ENCODE results near the gene DYNC1H1. TPM values are rescaled to one million over a fixed set of nuclear protein-coding genes. Genes with fewer than 3 reads are reported as not detected.

DYNC1H1 gene
- total RNA-seq, 1 donor from 2014 or later, result 591 TPM

DNA sequence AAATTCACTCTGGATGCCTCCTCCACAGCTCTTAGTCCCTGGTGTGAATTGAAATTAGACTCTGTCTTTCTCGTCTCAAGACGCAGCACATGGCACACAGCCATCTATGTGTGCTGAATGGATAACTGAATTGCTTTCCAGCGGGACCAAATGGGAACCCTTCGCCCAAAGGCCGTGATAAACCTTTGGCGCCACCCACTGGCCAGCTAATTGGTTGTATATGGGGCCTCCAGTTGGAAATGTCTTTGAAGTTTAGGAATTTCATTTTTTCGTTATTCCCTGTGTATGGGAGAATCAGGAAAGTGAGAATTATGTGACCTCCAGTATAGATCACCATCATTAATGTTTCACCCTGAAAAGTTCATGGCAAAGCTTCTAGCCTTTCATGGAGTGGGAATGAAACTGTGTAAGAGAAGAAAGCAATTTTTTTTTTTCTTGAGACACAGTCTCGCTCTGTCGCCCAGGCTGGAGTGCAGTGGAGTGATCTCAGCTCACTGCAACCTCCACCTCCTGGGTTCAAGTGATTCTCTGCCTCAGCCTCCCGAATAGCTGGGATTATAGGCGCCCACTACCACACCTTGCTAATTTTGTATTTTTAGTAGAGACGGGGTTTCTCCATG is 132.3 kb downstream of the DYNC1H1 start:
- H3K4me3 ChIP-seq (ENCODE audit: insufficient read depth, low read depth, low read length), result no peak overlapping the region
- H3K36me3 ChIP-seq (ENCODE audit: insufficient read depth, low read length), result no peaks in the 10 kb centered on the region
- peaks cover 21% of the 10 kb centered on the region for H3K4me1 ChIP-seq (ENCODE audit: insufficient read depth, low read length)
- Mint-ChIP-seq H3K27me3 (ENCODE audit: low read depth, unreplicated experiment) (no peaks in the 10 kb centered on the region), H3K9me3 (ENCODE audit: unreplicated experiment) (peaks cover 5% of the 10 kb centered on the region), H3K4me1 (ENCODE audit: low read depth, unreplicated experiment) (peaks cover 15% of the 10 kb centered on the region), H3K36me3 (ENCODE audit: low read depth, unreplicated experiment) (no peaks in the 10 kb centered on the region), H3K4me3 (ENCODE audit: unreplicated experiment) (peak overlapping the region; percentile 72), H3K27ac (ENCODE audit: unreplicated experiment) (peak overlapping the region; percentile 64)
- DNase-seq (ENCODE audit: low read depth) (peak; percentile 55), FAIRE-seq (no peak)
- TF ChIP-seq EZH2 (IDR thresholded peaks at IDR 0.05; ENCODE audit: insufficient read depth, low read length), result no peak
- peak; percentile 91 for TF ChIP-seq CTCF (IDR thresholded peaks at IDR 0.05; ENCODE audit: insufficient read depth, low read depth, low read length)
- no peaks in the 10 kb centered on the region for H3K9me3 ChIP-seq (ENCODE audit: insufficient read depth, low read depth, low read length)
- H3K4me2 ChIP-seq (ENCODE audit: low read length), result peak overlapping the region; percentile 81
- no peaks in the 10 kb centered on the region for H3K27me3 ChIP-seq (ENCODE audit: insufficient read depth, low read length)
- peak overlapping the region; percentile 17 for H3K9ac ChIP-seq (ENCODE audit: low read length)
- peak overlapping the region; percentile 73 for H2AFZ ChIP-seq (ENCODE audit: low read depth, low read length)
- no peak overlapping the region for H3K27ac ChIP-seq (ENCODE audit: low read depth, low read length)
- H3K79me2 ChIP-seq (ENCODE audit: insufficient read depth, low read length), result no peaks in the 10 kb centered on the region
- no peaks in the 10 kb centered on the region for H4K20me1 ChIP-seq (ENCODE audit: insufficient read depth, low read length)

DNA sequence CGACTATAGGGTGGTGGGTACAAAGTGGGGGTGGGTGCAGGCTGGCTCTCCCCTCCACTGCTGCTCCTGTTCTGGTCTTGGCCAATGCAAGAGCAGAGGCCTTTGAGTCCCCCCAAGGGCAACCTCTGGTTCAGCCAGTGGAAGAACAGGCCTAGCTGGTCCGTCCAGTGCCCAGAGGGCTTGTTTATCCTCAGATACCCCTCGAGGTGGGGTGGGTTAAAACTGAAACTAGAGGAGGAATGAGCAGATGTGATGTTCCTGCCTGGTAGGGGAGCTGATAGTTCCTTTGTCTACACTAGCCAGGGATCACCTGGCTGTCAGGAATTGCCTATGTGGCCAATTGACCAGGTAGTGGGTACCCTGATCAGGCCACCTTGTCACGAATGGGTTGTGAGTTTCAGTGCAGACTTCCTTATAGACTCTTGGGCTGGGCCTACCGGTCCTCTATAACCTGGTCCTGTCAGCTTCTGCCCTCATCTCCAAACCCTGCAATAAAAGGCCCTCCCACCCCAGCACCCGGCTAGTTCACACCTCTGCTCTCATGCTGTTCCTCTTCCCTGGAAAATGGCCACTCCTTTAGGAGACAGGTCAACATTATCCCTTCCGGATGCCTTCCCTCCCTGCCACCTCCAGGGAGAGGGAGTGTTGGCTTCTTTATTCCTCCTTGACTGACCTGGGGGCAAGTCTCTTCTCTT is 133.2 kb downstream of the DYNC1H1 start:
- Histone ChIP-seq H3K9ac (ENCODE audit: low read length) (no peak overlapping the region), H2AFZ (ENCODE audit: low read depth, low read length) (no peak overlapping the region), H3K4me2 (ENCODE audit: low read length) (no peak overlapping the region), H4K20me1 (ENCODE audit: insufficient read depth, low read length) (no peaks in the 10 kb centered on the region), H3K36me3 (ENCODE audit: insufficient read depth, low read length) (no peaks in the 10 kb centered on the region), H3K9me3 (ENCODE audit: insufficient read depth, low read depth, low read length) (no peaks in the 10 kb centered on the region), H3K27ac (ENCODE audit: low read depth, low read length) (no peak overlapping the region), H3K27me3 (ENCODE audit: insufficient read depth, low read length) (no peaks in the 10 kb centered on the region), H3K79me2 (ENCODE audit: insufficient read depth, low read length) (no peaks in the 10 kb centered on the region), H3K4me1 (ENCODE audit: insufficient read depth, low read length) (peaks cover 21% of the 10 kb centered on the region), H3K4me3 (ENCODE audit: insufficient read depth, low read depth, low read length) (no peak overlapping the region)
- Mint-ChIP-seq H3K4me1 (ENCODE audit: low read depth, unreplicated experiment) (peaks cover 15% of the 10 kb centered on the region), H3K27ac (ENCODE audit: unreplicated experiment) (no peak overlapping the region), H3K27me3 (ENCODE audit: low read depth, unreplicated experiment) (no peaks in the 10 kb centered on the region), H3K36me3 (ENCODE audit: low read depth, unreplicated experiment) (no peaks in the 10 kb centered on the region), H3K4me3 (ENCODE audit: unreplicated experiment) (no peak overlapping the region), H3K9me3 (ENCODE audit: unreplicated experiment) (peaks cover 5% of the 10 kb centered on the region)
- FAIRE-seq (no peak), DNase-seq (ENCODE audit: low read depth) (no peak)
- TF ChIP-seq EZH2 (IDR thresholded peaks at IDR 0.05; ENCODE audit: insufficient read depth, low read length) (no peak), CTCF (IDR thresholded peaks at IDR 0.05; ENCODE audit: insufficient read depth, low read depth, low read length) (no peak)

All from astrocyte (in vitro differentiated cells and primary cell).